WTC11 (cell line): ENCODE measurements around the gene GAK. TPM values are rescaled to one million over a fixed set of nuclear protein-coding genes. Genes with fewer than 3 reads are reported as not detected.

Source experiments
- ATAC-seq: fragments of 200-7000 bp; cut with Tn5 transposase; 2 replicates; pipeline ENCODE4 v1.10.0; 2021; ENCODE audit warnings: mild to moderate bottlenecking, moderate library complexity
- CTCF ChIA-PET: fragments of 300-600 bp; sonication (Branson Sonifier 250); formaldehyde crosslinking; loops from one replicate; lab custom pipeline; 2021; ENCODE audit warnings: antibody characterized with exemption; lab: Charles Lee
- POLR2A ChIA-PET: fragments of 350-600 bp; sonication (Branson Sonifier 250); formaldehyde crosslinking; loops from one replicate; lab custom pipeline; 2021; ENCODE audit warnings: antibody characterized with exemption; lab: Charles Lee
- DNase-seq: peaks from one replicate; pipeline ENCODE4 v3.0.0; 2021; ENCODE audit warnings: low spot score
- H3K27ac Mint-ChIP-seq: 2 replicates; pipeline ENCODE4 v1.8.0; 2021; ENCODE audit warnings: mixed read lengths
- H3K27me3 Mint-ChIP-seq: 2 replicates; pipeline ENCODE4 v1.8.0; 2021; ENCODE audit warnings: low read depth, mild to moderate bottlenecking, moderate library complexity, mixed read lengths
- H3K36me3 Mint-ChIP-seq: 2 replicates; pipeline ENCODE4 v1.8.0; 2021; ENCODE audit warnings: mixed read lengths
- H3K4me1 Mint-ChIP-seq: 2 replicates; pipeline ENCODE4 v1.8.0; 2022; ENCODE audit warnings: mixed read lengths
- H3K4me3 Mint-ChIP-seq: 2 replicates; pipeline ENCODE4 v1.8.0; 2021; ENCODE audit warnings: mild to moderate bottlenecking, moderate library complexity, mixed read lengths
- H3K9me3 Mint-ChIP-seq: 2 replicates; pipeline ENCODE4 v1.8.0; 2021; ENCODE audit warnings: mixed read lengths
- AFF4 ChIP-seq: sonication (generic); formaldehyde crosslinking; IDR thresholded peaks from 2 replicates; pipeline ENCODE4 v1.8.1; 2023; ENCODE audit warnings: mild to moderate bottlenecking, missing genetic modification reagents, borderline replicate concordance
- AR ChIP-seq: fragments of 250-450 bp; sonication (Bioruptor Pico); IDR thresholded peaks from 2 replicates; pipeline ENCODE4 v1.9.0; 2021; ENCODE audit warnings: mild to moderate bottlenecking
- ATF2 ChIP-seq: sonication (generic); formaldehyde crosslinking; IDR thresholded peaks from 2 replicates; pipeline ENCODE4 v1.8.1; 2022; ENCODE audit warnings: low read depth, missing genetic modification reagents, borderline replicate concordance
- GABPB1 ChIP-seq: sonication (generic); formaldehyde crosslinking; IDR thresholded peaks from 2 replicates; pipeline ENCODE4 v1.8.1; 2023; ENCODE audit warnings: mild to moderate bottlenecking, missing genetic modification reagents
- GTF2I ChIP-seq: fragments of 250-450 bp; sonication (Bioruptor Pico); conservative IDR thresholded peaks from 2 replicates; pipeline ENCODE4 v1.4.0; 2021; ENCODE audit warnings: mild to moderate bottlenecking
- JUN ChIP-seq: sonication (generic); formaldehyde crosslinking; IDR thresholded peaks from 2 replicates; pipeline ENCODE4 v1.8.0; 2023; ENCODE audit warnings: mild to moderate bottlenecking, missing genetic modification reagents
- MXD4 ChIP-seq: fragments of 250-450 bp; sonication (Bioruptor Pico); IDR thresholded peaks from 2 replicates; pipeline ENCODE4 v1.8.0; 2021; ENCODE audit warnings: mild to moderate bottlenecking, moderate library complexity, borderline replicate concordance
- NFE2L1 ChIP-seq: sonication (generic); formaldehyde crosslinking; IDR thresholded peaks from 2 replicates; pipeline ENCODE4 v1.8.1; 2023; ENCODE audit warnings: missing genetic modification reagents
- OVOL2 ChIP-seq: fragments of 250-450 bp; sonication (Bioruptor Pico); IDR thresholded peaks from 2 replicates; pipeline ENCODE4 v1.9.0; 2021; ENCODE audit warnings: mild to moderate bottlenecking, borderline replicate concordance
- RORB ChIP-seq: fragments of 250-450 bp; sonication (Bioruptor Pico); IDR thresholded peaks from 2 replicates; pipeline ENCODE4 v1.9.0; 2021; ENCODE audit warnings: mild to moderate bottlenecking
- SMAD3 ChIP-seq: sonication (generic); formaldehyde crosslinking; IDR thresholded peaks from 2 replicates; pipeline ENCODE4 v1.8.0; 2022; ENCODE audit warnings: missing genetic modification reagents, mild to moderate bottlenecking, borderline replicate concordance
- TCF7 ChIP-seq: sonication (generic); formaldehyde crosslinking; IDR thresholded peaks from 2 replicates; pipeline ENCODE4 v1.8.0; 2022; ENCODE audit warnings: mild to moderate bottlenecking, low read depth, missing genetic modification reagents, moderate library complexity
- ZBTB21 ChIP-seq: sonication (generic); formaldehyde crosslinking; IDR thresholded peaks from 2 replicates; pipeline ENCODE4 v1.8.1; 2023; ENCODE audit warnings: mild to moderate bottlenecking, missing genetic modification reagents, borderline replicate concordance
- ZMAT4 ChIP-seq: fragments of 250-450 bp; sonication (Bioruptor Pico); IDR thresholded peaks from 2 replicates; pipeline ENCODE4 v1.9.0; 2021; ENCODE audit warnings: mild to moderate bottlenecking
- ZNF317 ChIP-seq: sonication (generic); formaldehyde crosslinking; IDR thresholded peaks from 2 replicates; pipeline ENCODE4 v1.8.1; 2023; ENCODE audit warnings: low read depth, mild to moderate bottlenecking, moderate library complexity, missing genetic modification reagents, borderline replicate concordance
- ZNF416 ChIP-seq: fragments of 250-450 bp; sonication (Bioruptor Pico); IDR thresholded peaks from 2 replicates; pipeline ENCODE4 v1.9.0; 2021; ENCODE audit warnings: mild to moderate bottlenecking, inconsistent platforms
- total RNA-seq: library from RNA; stranded (reverse); gene quantifications from 3 replicates; pipeline ENCODE4 v1.2.3, GENCODE V29; 2021

GAK gene
- total RNA-seq, 1 experiment from 2014 or later, result 121 TPM

- no peak for TF ChIP-seq AR
Observed at GRCh38 chr4:959338-960139, 27.4 kb upstream of the GAK start (continued).

- Mint-ChIP-seq H3K9me3 (no peaks in the 10 kb centered on the region), H3K4me3 (no peak overlapping the region), H3K4me1 (no peaks in the 10 kb centered on the region), H3K27ac (peak overlapping the region; percentile 42; the same call in 1 of the 2 replicates), H3K27me3 (no peaks in the 10 kb centered on the region), H3K36me3 (no peaks in the 10 kb centered on the region)
- no peak for ATAC-seq
- DNase-seq, result no peak
- ChIA-PET CTCF (no interaction called here), POLR2A (interaction anchor here (0.6 kb wide), 1 partner anchor 17 kb away, joined by 4 read pairs; no protein-coding TSS in a partner anchor)
- TF ChIP-seq GTF2I (CRISPR knock-in tag), result no peak
- TF ChIP-seq ATF2 (CRISPR knock-in tag), result no peak
- TF ChIP-seq JUN (CRISPR knock-in tag), result no peak
- TF ChIP-seq ZNF317 (CRISPR knock-in tag), result no peak
- no peak for TF ChIP-seq AFF4 (CRISPR knock-in tag)
- TF ChIP-seq MXD4, result no peak
- TF ChIP-seq ZBTB21 (CRISPR knock-in tag), result no peak
- no peak for TF ChIP-seq OVOL2 (CRISPR knock-in tag)
- TF ChIP-seq ZMAT4 (CRISPR knock-in tag), result no peak
- no peak for TF ChIP-seq RORB (CRISPR knock-in tag)
- no peak for TF ChIP-seq ZNF416 (CRISPR knock-in tag)
- TF ChIP-seq SMAD3 (CRISPR knock-in tag), result no peak
- no peak for TF ChIP-seq NFE2L1 (CRISPR knock-in tag)
- TF ChIP-seq TCF7 (CRISPR knock-in tag), result no peak
- TF ChIP-seq GABPB1 (CRISPR knock-in tag), result no peak
Observed at GRCh38 chr4:958696-959337, 26.7 kb upstream of the GAK start.
